Measurements from ENCODE around the gene ZNF664.

ZNF664 gene

DNA sequence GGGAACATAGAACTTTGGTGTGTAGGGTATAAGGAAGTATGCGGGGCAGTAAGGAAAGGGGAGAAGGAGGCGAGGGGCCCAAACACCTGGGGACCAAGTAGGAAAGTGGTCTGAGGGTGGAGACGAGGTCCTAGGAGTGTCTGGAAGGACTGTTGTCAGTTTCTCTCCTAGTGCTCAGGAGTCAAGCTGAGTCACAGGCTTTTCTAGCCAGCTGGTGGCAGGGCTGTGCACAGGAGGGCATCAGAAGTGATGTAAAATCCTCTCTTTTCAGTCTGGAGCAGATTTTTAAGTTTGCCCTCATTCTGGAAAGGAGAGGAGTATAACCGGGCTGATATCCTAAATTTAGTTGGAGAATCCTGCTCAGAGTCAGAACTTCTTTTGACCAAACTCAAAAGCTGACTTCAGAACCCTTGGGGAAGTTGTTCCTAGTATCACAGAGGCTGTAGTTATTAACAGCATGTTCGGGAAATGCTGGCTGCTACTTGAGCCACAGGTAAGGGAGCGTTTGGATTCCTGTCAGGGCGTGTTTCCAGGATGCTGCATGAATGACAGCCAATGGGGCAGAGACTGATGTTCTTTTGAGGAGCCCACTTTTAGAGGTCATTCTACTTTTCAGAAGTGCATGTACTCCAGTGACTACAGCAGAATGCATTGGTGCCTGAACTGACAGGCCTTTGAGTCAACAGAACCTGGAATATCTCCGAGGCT lies 19.3 kb downstream of the ZNF664 start:
- no peak for DNase-seq

- DNase-seq, result no peak
Observed at GRCh38 chr12:123995023-123995748, 22.2 kb downstream of the ZNF664 start.

DNA sequence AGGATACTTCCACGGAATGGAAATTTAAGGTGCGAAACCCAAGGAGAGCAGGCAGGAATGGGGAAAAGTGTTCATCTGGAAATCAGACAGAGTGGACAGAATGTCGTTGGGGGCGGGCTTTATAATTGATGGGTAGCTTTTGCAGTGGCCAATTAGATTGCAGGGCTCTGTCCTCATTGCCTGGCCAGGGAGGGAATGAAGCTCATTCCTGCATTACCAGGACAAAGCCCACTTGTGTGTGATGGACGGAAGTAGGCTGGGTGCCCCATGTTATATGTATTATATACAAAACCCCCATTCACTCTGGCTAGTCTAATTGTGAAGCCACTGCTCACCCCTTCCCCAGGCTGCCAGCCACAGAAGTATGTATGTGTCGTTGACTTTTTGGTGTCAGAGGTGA lies 23.6 kb downstream of the ZNF664 start:
- DNase-seq, result no peak

DNA sequence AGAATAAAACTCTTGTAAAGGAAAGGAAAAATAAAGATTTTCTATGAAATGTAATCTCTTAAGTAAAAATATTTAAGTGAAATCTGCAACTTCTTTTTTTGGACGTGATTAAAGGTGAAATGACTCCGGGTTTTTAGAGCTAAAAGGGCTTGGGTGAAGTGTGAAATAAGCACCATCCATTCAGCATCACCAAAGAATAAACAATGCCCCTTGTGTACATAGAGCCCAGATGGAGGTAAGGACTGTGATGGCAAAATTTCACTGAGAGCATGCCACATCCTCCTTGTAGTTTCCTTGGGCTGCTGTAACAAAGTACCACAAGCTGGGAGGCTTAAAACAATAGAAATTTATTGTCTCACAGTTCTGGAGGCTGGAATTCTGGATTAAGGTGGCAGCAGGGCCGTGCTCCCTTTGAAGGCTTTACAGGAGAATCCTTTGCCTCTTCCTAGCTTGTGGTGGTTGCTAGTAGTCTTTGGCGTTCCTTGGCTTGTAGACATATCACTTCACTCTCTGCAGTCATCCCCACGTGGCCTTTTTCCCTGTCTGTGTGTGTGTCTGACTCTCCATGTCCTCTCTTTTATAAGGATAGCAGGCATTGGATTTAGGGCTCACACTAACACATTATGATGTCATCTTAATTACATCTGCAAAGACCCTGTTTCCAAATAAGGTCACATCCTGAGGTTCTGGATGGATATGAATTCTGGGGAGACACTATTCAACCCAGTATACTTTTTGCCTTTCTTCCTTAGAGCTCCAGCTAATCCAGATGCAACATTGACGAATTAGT lies 24.2 kb downstream of the ZNF664 start:
- DNase-seq, result no peak

DNA sequence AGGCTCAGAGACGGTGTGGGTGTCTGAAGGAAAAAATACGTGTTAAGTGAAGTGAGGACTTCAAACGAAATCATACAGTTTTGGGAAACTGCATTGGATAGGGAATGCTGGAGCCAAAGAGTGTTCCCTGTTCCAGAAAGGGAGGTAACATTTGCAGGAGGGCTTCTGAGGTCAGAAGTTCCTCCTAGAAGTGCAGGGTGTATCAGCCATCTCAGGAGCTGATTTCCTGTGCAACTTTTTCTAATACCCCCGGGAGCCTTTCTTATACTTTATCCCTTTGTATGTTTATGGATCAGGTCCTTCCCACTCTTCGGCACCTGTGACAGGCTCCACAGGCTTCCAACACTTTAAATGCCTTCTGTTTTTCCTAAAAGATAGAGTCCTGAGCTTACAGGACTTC lies 24.9 kb downstream of the ZNF664 start:
- DNase-seq, result no peak

DNA sequence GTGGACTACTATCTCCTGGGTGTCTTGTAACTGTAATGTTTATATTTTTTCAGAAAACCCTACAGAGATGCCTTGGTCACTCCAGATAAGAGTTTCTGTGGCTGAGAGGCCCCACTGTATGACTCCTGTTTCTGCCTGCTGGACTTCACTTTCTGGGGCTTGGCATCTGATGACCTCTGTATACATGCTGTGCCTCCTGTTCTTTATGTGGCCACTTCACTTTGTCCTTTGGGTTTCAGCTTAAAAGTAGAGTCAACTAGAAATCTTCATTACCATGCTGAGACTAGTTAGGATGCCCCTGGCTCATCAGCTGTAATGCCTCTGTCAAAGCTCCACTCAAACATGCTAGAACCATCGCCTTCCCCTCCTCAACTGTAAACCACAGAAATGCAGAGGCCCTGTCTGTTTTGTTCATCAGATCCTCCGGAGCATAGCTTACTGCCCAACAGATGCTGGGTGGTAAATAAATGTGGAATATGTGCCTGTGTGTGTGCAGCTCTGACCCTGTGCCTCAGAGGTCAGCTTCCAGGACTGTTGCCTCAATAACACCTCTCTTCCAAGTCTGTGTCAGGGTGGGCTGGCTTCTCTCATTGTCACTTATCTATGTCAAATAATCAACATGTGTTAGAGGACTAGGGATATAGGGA lies 25.5 kb downstream of the ZNF664 start:
- no peak for DNase-seq

DNA sequence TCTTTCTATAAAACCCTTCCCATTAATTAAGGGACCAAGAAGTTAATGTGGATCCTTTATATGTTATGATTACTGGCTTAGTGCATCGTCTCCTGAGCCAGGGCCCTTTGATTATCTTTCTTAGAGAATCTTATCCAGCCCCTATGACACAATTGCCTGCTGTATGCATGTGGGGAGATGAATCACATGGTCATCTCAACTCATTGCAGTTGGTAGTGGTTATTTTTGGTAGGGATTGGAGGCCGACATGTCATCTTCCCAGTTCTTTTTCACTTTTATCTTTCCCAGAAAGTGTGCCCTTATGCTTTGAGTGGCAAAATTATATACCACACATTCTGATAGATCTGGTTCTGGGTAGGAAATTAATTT lies 26.0 kb downstream of the ZNF664 start:
- no peak for DNase-seq

DNA sequence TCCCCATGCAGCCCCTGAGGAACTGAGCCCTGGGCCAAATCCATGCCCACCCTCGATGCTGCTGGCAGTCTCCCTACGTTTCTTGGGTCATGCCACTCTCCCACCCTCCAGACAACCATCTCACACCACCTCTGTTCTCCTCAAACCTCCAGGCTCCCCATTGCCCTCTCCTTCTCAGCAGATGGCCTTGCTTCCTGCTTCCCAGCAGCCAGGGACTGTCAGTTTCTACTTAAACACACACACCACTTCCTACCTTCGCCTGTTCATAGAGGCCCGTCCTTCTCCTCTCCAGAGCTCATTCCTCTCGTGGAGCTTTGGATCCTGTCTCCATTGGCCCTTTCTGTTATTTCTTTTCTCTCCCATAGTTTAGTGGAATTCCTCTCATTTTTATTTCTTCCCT lies 27.1 kb downstream of the ZNF664 start:
- no peak for DNase-seq

- no peak for DNase-seq
Observed at GRCh38 chr12:124001343-124001742, 28.3 kb downstream of the ZNF664 start.

DNA sequence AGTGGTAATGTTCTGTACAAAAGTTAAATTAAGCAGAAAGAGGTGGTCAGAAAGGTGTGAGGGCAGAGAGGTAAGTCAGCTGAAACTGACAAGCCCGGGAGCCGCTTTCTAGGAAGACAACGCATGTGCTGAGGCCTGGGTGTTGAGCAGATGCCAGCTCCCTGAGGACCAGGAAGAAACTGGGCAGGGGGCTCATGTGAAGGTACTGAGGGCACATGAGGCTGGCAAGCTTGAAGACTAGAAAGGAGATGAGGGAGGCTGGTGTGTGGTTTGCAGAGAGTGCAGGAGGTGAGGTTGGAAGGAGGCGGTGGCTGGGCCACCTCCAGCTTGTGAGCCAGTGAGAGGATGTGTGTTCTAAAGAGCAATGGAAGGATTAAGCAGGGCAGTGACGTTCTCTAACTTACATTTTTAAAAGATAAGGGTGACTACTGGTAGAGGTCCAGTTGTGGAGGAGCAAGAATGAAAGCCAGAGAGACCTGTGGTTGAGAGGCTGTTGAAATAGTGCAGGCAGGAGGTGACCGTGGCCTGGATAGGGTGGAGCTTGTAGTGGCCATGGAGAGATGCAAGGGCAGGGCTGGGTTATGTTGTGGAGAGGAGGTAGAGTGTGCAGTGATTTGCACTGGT lies 29.1 kb downstream of the ZNF664 start:
- DNase-seq, result no peak

GRCh38 chr12:124002654-124003053 lies 29.6 kb downstream of the ZNF664 start:
- DNase-seq, result no peak

DNA sequence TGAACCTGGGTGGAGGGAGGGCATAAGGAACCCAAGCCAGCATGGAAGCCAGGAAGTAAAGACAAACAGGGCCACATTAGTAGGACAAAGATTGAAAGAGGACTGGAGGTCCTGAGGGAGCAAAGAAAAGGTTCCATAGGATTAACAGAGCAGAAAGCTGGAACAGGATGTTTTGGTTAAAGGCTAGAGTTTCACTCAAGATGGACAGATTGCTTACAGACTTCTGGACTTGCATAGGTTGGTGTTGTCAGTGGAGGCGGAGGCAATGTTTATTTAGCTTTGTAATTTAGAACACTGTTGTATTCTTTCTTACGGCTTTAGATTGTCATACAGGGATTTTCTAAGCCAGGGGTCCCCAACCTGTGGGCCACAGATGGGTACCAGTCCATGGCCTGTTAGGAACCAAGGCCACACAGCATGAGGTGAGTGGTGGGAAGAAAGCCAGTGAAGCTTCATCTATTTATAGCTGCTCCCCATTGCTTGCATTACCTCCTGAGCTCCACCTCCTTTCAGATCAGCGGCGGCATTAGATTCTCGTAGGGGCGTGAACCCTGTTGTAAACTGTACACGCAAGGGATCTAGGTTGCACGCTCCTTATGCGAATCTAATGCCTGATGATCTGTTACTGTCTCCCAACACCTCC lies 31.3 kb downstream of the ZNF664 start:
- no peak for DNase-seq

GRCh38 chr12:124006085-124006845 lies 33.2 kb downstream of the ZNF664 start:
- no peak for DNase-seq

- DNase-seq, result no peak
Observed at GRCh38 chr12:124006846-124007713, 34.1 kb downstream of the ZNF664 start.

- no peak for DNase-seq
Observed at GRCh38 chr12:124007826-124008570, 35.0 kb downstream of the ZNF664 start.

DNA sequence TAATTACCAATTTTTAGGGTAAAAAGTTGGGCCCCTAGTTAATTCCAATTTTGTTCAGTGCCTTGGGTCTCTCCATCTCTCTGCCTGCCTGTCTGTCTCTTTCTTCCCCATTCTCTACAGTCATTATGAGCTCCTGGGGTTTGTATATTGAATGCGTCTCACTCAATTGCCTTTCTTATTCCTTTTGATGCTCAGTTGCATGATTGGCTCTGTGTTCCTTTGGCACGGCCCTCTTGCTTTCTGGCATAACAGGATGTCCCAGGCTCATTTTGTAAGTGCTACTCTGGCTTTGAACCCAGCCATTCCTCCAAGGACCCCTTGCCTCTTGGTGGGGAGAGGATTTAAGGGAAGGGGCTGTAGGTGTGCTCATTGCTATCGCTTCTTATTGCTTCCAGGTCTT lies 35.6 kb downstream of the ZNF664 start:
- no peak for DNase-seq

DNA sequence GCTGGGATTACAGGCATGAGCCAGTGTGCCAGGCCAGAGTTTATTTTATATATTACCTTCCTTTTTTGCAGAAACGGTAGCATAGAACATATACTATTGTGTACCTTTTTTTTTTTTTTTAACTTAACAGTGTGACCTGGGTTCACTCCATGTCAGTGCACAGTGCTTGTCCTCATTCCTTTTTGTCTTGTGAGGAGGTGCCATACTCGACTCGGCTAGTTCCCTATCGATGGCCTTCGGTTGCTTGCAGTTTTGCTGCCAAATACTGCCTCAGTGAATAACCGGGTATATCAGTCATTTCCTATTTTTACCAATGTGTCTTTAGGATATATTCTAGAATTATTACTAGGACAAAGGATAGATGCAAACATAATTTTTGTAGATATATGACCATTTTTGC lies 36.8 kb downstream of the ZNF664 start:
- DNase-seq, result no peak

- no peak for DNase-seq
Observed at GRCh38 chr12:124010687-124011086, 37.7 kb downstream of the ZNF664 start.

DNA sequence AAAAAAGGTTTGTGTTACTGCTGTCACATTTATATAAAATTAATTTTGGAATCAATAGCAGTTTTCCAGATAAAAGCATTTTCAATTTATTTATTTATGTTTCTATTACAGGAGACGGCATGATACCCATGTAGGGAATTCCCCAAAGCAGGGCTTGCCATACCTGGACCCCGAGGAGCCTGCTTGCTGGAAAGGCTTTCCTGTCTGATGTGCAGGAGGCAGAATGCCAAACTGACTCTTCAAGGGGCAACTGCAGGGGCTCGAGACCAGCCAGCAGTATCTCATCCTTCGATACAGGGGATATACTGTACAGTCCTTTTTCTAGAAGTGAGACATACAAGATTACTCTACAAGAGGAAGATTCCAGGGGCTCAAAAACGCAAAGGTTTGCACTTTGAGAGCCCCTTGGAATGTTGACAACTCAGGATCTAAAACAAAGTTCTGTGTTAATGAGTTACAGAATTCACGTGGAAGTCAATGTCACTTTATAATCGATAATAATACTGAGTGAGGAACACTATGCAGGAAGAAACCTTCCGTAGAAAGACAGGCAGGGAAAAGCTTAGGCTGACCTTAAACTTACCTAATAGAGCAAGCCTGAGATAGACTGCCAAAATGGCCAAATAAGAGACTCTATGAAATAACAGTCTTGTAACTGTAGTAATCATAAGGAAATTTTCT lies 38.6 kb downstream of the ZNF664 start:
- DNase-seq, result no peak

Measured in NCI-H526 treated with DMSO at 0.1 percent for 48 hours (cell line).